A549 (cell line): ENCODE results near the gene STAP1.

Source experiments
- CTCF ChIP-seq: fragments of >200 bp; sonication (Bioruptor Twin); formaldehyde crosslinking; IDR thresholded peaks from 3 replicates; pipeline ENCODE4 v1.5.1; 2016
- EP300 ChIP-seq, 2 experiments: fragments of >200 bp; sonication (Bioruptor Twin); formaldehyde crosslinking; IDR thresholded peaks; 2 replicates in 1 of 2; 3 replicates in 1 of 2; pipeline ENCODE4 v1.6.1; 2016 to 2017
- KDM5A ChIP-seq: fragments of 200-600 bp; sonication (generic); IDR thresholded peaks from 2 replicates; pipeline ENCODE4 v1.6.1; 2016; ENCODE audit warnings: antibody characterized with exemption, mild to moderate bottlenecking
- MAFK ChIP-seq: fragments of 450-650 bp; IDR thresholded peaks from 2 replicates; pipeline ENCODE4 v1.6.1; 2014; ENCODE audit not compliant: partially characterized antibody
- POLR2AphosphoS2 ChIP-seq: conservative IDR thresholded peaks from 2 replicates; pipeline ENCODE4 v1.6.1; 2012; ENCODE audit warnings: low read length, improper control_type of control experiment, inconsistent platforms
- RAD21 ChIP-seq, 2 experiments: fragments of >200 bp in 1 of 2; sonication (Bioruptor Twin) in 1 of 2; formaldehyde crosslinking in 1 of 2; IDR thresholded peaks in 1 of 2; conservative IDR thresholded peaks in 1 of 2; 2 replicates in 1 of 2; 3 replicates in 1 of 2; pipeline ENCODE4 v1.6.1; 2012 to 2018; ENCODE audit warnings: inconsistent platforms in 1 of 2
- SMC3 ChIP-seq: fragments of >200 bp; sonication (Bioruptor Twin); formaldehyde crosslinking; IDR thresholded peaks from 3 replicates; pipeline ENCODE4 v1.6.1; 2018; ENCODE audit warnings: inconsistent platforms

GRCh38 chr4:67546004-67546356, 12.5 kb upstream of the STAP1 start:
- TF ChIP-seq MAFK (no peak), EP300 (IDR thresholded peaks at IDR 0.05) (no peak), RAD21 (conservative IDR thresholded peaks at IDR 0.05 in 1 of 2, IDR thresholded peaks at IDR 0.05 in 1 of 2) (no peak), POLR2AphosphoS2 (no peak), SMC3 (no peak), CTCF (no peak), KDM5A (no peak)
